Common myeloid progenitor, CD34-positive (primary cell): ENCODE measurements around the gene TMA16.

Experiments used
- CTCF ChIA-PET: fragments of 350-600 bp; sonication (Branson Sonifier 250); formaldehyde crosslinking; loops from one replicate; lab custom pipeline; 2021; ENCODE audit warnings: antibody characterized with exemption; lab: Charles Lee
- POLR2A ChIA-PET: fragments of 350-600 bp; sonication (Branson Sonifier 250); formaldehyde crosslinking; loops from one replicate; lab custom pipeline; 2021; ENCODE audit warnings: antibody characterized with exemption; lab: Charles Lee
- DNase-seq, 3 donors: peaks; one replicate each; pipeline versions ENCODE4 v3.0.0 to v3.0.0-alpha.2; 2013
- H3K27ac ChIP-seq, 2 experiments: 1 replicate in 1 of 2; 2 replicates in 1 of 2; pipeline ENCODE4 v1.7.0; 2013; ENCODE audit warnings: inconsistent platforms in 2 of 2, low read length in 2 of 2, mild to moderate bottlenecking in 2 of 2, low read depth in 1 of 2, moderate library complexity in 1 of 2; ENCODE audit not compliant: severe bottlenecking in 2 of 2, insufficient read depth in 1 of 2, poor library complexity in 1 of 2
- H3K27me3 ChIP-seq, 5 experiments: replicated peaks in 2 of 5; 1 replicate in 3 of 5; 2 replicates in 2 of 5; pipeline versions ENCODE4 v1.6.1 to v1.7.0; 2013; ENCODE audit warnings: low read length in 4 of 5, mild to moderate bottlenecking in 2 of 5, moderate library complexity in 2 of 5, inconsistent platforms in 1 of 5; ENCODE audit not compliant: insufficient read depth in 5 of 5, control insufficient read depth in 4 of 5
- H3K36me3 ChIP-seq, 4 experiments: 1 replicate in 2 of 4; 2 replicates in 2 of 4; pipeline versions ENCODE4 v1.6.1 to v1.7.0; 2013; ENCODE audit warnings: low read length in 3 of 4, control low read depth in 1 of 4, mild to moderate bottlenecking in 1 of 4; ENCODE audit not compliant: control insufficient read depth in 4 of 4, insufficient read depth in 4 of 4
- H3K4me1 ChIP-seq, 4 experiments: 1 replicate in 3 of 4; 2 replicates in 1 of 4; pipeline versions ENCODE4 v1.6.1 to v1.7.1; 2013; ENCODE audit warnings: low read length in 3 of 4, mild to moderate bottlenecking in 3 of 4, control low read depth in 1 of 4, inconsistent platforms in 1 of 4, moderate library complexity in 1 of 4; ENCODE audit not compliant: control insufficient read depth in 4 of 4, insufficient read depth in 4 of 4; ENCODE audit errors: control extremely low read depth in 1 of 4
- H3K4me3 ChIP-seq, 7 experiments: 1 replicate in 4 of 7; 2 replicates in 3 of 7; pipeline versions ENCODE4 v1.5.1 to v1.7.0; 2013; ENCODE audit warnings: mild to moderate bottlenecking in 7 of 7, low read length in 6 of 7, moderate library complexity in 6 of 7, inconsistent platforms in 2 of 7, low read depth in 2 of 7, control low read depth in 1 of 7; ENCODE audit not compliant: insufficient read depth in 4 of 7, control insufficient read depth in 1 of 7; ENCODE audit errors: extremely low read depth in 1 of 7
- H3K9me3 ChIP-seq, 5 experiments: 1 replicate in 4 of 5; 2 replicates in 1 of 5; pipeline versions ENCODE4 v1.6.1 to v1.7.1; 2013; ENCODE audit warnings: low read length in 4 of 5, mild to moderate bottlenecking in 2 of 5, inconsistent platforms in 1 of 5, low read depth in 1 of 5, moderate library complexity in 1 of 5; ENCODE audit not compliant: control insufficient read depth in 4 of 5, insufficient read depth in 2 of 5; ENCODE audit errors: control extremely low read depth in 1 of 5
- WGBS: methylation state at CpG from one replicate; pipeline ENCODE4 v1.1.5; 2013; ENCODE audit not compliant: insufficient coverage; 5-methylcytosine and 5-hydroxymethylcytosine counted together

Gene TMA16

GRCh38 chr4:163565226-163566135, 71.0 kb downstream of the TMA16 start:
- Histone ChIP-seq H3K27ac (no peak overlapping the region), H3K4me1 (no peaks in the 10 kb centered on the region), H3K27me3 (no peaks in the 10 kb centered on the region), H3K9me3 (peaks cover 0 to under 1% (median 0%) of the 10 kb centered on the region in 5 experiments), H3K4me3 (no peak overlapping the region), H3K36me3 (no peaks in the 10 kb centered on the region)
- WGBS = 93% methylated on average over 2 of the region's 5 CpGs
- no peak for DNase-seq
- CTCF ChIA-PET = interaction anchor here (0.8 to 1.8 kb wide), 4 partner anchors 10 to 116 kb away, joined by 3 to 6 read pairs (median 4); no protein-coding TSS in a partner anchor
- POLR2A ChIA-PET = interaction anchor here (1.1 kb wide), 1 partner anchor 20 kb away, joined by 4 read pairs; no protein-coding TSS in a partner anchor

- WGBS = 86% methylated on average over 4 of the region's 4 CpGs
- no peaks in the 10 kb centered on the region for H3K36me3 ChIP-seq
- DNase-seq = no peak
- H3K27me3 ChIP-seq = no peaks in the 10 kb centered on the region
- H3K27ac ChIP-seq = no peak overlapping the region
- no peaks in the 10 kb centered on the region for H3K4me1 ChIP-seq
- POLR2A ChIA-PET = no interaction called here
- H3K4me3 ChIP-seq = no peak overlapping the region
- CTCF ChIA-PET = interaction anchor here (0.8 to 1.8 kb wide), 7 partner anchors 9 to 115 kb away, joined by 3 to 4 read pairs (median 3); no protein-coding TSS in a partner anchor
- no peaks in the 10 kb centered on the region for H3K9me3 ChIP-seq
These were observed 71.8 kb downstream of the TMA16 start for GRCh38 chr4:163566257-163566796.

- 89% methylated on average over 1 of the region's 2 CpGs for WGBS
These were observed 74.4 kb downstream of the TMA16 start for GRCh38 chr4:163568843-163569242.

More at GRCh38 chr4:163568843-163569242, 74.4 kb downstream of the TMA16 start:
- DNase-seq = no peak
- no peak overlapping the region for H3K27ac ChIP-seq
- CTCF ChIA-PET = interaction anchor here (1.1 to 1.3 kb wide), 3 partner anchors 15 to 28 kb away, joined by 3 to 4 read pairs (median 3); no protein-coding TSS in a partner anchor
- no peaks in the 10 kb centered on the region for H3K9me3 ChIP-seq
- no peaks in the 10 kb centered on the region for H3K4me1 ChIP-seq
- no peaks in the 10 kb centered on the region for H3K27me3 ChIP-seq
- no peak overlapping the region for H3K4me3 ChIP-seq
- POLR2A ChIA-PET = no interaction called here
- H3K36me3 ChIP-seq = no peaks in the 10 kb centered on the region
